CD4-positive, alpha-beta T cell treated with Interleukin-10 for 1 hour (primary cell): ENCODE measurements around the gene GTPBP10.

Experiments used
- DNase-seq: peaks from one replicate; pipeline ENCODE4 v3.0.0-alpha.2; 2020

Gene GTPBP10

GRCh38 chr7:90433221-90433620 lies 86.7 kb downstream of the GTPBP10 start:
- DNase-seq: no peak
